Measurements from ENCODE around the gene CELSR2.
"Not testable (repeated sequence)": the region's sequence is repeated elsewhere in the genome, so short reads cannot be mapped to it uniquely, and the experiment has no call there.

Gene CELSR2, protein sequence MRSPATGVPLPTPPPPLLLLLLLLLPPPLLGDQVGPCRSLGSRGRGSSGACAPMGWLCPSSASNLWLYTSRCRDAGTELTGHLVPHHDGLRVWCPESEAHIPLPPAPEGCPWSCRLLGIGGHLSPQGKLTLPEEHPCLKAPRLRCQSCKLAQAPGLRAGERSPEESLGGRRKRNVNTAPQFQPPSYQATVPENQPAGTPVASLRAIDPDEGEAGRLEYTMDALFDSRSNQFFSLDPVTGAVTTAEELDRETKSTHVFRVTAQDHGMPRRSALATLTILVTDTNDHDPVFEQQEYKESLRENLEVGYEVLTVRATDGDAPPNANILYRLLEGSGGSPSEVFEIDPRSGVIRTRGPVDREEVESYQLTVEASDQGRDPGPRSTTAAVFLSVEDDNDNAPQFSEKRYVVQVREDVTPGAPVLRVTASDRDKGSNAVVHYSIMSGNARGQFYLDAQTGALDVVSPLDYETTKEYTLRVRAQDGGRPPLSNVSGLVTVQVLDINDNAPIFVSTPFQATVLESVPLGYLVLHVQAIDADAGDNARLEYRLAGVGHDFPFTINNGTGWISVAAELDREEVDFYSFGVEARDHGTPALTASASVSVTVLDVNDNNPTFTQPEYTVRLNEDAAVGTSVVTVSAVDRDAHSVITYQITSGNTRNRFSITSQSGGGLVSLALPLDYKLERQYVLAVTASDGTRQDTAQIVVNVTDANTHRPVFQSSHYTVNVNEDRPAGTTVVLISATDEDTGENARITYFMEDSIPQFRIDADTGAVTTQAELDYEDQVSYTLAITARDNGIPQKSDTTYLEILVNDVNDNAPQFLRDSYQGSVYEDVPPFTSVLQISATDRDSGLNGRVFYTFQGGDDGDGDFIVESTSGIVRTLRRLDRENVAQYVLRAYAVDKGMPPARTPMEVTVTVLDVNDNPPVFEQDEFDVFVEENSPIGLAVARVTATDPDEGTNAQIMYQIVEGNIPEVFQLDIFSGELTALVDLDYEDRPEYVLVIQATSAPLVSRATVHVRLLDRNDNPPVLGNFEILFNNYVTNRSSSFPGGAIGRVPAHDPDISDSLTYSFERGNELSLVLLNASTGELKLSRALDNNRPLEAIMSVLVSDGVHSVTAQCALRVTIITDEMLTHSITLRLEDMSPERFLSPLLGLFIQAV (N-terminal part only)

DNA sequence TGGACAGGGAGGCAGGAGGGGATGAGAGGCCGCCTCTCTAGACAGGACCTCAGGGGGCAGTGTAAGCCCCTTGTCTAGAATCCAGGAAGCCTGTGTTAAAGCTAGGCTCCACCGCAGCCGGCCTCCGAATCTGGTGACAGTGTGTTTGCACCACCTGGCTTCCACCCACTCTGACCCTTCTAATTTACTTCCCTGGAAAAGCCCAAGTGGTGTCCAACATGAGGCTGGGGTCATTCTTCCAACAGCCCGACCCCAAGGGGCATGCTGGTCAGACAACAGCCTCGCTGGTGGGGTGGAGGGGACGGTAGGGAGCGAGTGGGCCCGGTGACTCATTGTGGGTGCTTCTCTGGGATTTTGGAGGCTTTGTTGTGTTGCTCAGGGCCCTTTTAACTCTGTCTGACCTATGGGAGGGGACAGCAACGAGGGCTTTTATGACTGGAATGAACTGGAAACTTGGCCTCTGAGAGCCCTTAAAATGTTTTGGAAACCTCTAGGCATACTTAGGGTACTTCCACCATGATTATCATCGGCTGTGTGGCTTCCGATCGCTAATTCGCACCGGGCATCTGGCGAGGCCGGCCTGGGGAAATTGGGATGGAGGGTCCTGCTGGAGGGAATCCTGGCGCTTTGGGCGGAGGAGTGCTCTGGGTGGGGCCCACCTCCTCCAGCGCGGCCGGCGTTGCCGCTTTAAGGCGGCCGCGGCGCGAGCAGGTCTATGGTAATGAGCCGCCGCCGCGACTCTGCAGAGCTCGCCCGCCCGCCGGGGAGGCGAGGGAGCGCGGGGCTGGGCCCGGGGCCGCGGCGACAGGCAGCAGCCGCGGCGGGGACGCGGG is at the start of gene CELSR2:
Gene CELSR2, plus strand, starts transcription at position 743 of the 833 bp plus-strand sequence. CDS start 541 bp downstream, outside the sequence.
- DNase-seq, result peak; percentile 65

DNA sequence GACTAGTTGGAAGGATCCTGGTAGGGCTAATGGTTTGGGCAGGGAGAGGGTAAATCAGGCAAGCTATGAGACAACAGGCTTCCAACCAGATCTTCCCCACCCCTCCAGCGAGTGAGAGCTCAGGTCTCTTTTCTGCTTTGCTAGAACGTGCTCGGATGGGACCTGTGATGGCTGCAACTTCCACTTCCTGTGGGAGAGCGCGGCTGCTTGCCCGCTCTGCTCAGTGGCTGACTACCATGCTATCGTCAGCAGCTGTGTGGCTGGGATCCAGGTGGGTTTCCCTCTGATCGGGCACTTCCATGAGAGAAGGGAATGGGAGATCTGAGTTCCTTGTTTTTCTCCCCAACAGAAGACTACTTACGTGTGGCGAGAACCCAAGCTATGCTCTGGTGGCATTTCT is 49.6 kb upstream of the CELSR2 start:
- peak; percentile 18 for DNase-seq

DNA sequence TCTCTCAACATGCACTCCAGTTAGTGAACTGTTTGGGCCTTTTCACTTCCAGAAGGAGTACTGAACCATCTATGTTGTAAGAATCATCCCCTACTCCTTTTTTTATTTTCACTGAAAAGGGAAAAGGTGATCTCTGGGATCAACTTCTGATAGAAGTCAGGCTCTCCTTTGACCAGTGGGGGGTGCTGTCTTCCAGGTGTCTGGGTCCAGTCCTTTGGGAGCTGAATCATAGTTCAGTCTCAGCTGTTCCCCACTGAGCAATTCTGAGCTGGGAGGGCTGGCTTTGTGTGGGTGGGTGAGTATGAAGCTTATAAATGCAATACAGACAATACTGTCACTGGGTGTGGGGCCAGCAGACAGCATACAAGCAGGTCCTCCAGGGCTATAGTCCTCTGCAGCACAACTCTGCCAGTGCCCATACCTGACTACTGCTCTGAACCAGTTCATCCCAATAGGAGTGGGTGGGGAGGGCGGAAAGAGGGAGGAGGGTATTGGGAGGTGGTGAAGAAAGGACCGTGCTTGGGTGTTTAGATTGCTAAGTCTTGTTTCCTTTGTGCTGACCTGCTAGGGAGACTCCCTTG is 48.1 kb upstream of the CELSR2 start:
- DNase-seq, result peak; percentile 85

DNA sequence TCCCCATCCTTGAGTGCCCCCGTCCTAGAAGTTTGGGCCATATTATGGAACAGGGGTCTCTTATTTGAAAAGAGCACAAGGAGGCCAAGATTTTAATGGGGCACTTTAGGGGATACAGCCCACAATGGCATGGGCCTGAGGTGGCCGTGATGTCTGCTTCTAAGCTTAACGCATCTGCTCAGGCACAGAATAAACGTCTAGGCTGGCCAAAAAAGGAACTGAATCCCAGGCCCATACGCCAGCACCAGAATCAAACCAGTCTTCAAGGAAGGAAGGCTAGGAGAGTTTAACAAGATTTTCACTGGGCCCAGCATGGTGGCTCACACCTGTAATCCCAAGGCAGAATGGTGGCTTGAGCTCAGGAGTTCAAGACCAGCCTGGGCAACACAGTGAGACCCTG is 44.9 kb upstream of the CELSR2 start:
- DNase-seq, result peak; percentile 16

DNA sequence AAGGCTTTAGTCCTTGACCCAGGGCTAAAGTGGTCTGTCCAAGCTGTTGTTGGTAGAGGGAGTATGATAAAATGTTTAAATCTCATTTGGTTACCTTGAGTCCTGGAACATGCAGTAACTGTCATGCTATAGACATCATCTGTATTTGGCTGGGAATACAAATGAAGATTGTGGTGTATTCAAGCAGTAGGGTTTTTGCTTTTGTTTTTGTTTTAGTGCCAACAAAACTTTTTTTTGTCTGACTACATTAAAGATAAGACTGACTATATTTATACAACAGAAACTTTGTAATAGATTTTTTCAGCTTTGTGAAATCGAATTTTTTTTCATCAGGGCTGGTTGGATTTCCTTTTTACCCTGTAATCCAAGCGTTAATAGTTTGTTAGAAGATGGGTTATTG is 43.0 kb upstream of the CELSR2 start:
- DNase-seq, result no peak

DNA sequence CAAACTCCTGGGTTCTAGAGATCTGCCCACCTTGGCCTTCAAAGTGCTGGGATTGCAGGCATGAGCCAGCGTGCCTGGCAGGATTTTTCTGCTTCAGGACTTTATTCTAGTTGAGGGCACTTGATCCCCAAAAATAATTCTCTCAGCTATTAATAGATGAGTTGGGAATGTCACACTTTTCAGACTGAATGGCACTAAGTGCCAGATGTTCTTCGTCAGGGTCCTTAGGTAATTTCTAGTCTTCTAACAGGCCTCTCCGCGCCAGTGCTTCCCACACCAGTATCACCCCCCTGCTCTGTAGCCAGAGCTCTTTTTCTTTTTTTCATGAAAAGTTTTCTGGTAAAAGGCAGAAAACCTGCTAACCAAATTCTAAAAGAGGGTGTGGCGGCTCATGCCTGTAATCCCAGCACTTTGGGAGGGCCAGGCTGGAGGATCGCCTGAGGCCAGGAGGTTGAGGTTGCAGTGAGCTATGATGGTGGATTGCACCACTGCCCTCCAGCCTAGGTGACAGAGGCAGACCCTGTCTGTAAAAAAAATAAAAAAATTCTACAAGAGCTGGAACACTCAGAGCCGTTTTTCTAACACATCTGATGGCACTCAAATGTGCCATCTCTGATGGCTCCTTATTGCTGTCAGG is 41.8 kb upstream of the CELSR2 start:
- no peak for DNase-seq

DNA sequence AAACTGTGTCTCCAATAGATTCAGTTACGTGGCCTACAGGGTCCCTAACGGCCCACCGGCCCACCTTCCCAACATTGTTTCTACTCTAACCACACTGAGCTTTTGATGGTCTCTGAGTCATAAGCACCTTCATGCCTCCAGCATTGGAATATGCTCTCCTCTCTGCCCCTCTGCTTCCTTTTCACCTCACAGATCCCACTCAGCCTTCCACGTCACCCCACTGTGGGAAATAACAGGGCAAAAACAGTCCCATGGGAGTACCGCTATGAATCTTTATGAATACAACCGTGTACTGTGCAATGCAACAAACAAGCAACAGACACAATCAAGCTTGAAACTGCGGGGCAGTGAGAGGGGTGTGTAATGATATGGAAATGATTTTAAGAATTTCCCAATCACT is 40.9 kb upstream of the CELSR2 start:
- no peak for DNase-seq

DNA sequence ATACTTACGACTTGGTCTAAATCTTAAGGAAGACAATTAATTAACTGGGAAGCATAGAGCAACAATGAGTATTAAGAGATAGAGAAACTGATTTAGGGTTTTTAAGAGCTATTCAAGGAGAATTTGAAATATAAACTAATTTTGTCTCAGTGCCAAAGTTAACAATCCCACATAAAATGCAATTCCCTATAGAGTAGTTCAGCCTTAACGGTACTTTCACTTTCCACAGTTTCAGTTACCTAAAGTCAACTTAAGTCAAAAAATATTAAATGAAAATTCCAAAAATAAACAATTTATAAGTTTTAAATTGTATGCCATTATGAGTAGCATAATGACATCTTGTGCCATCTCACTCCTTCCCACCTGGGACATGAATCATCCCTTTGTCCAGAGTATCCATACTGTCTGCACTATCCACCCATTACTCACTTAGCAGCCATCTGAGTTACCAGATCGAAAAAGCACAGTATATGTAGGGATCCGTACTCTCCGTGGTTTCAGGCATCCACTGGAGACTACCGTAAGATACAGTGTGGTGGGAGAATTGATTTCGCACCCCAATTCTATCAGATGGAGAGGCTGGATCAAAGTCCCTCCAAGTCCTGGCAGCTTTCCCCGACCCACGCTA is 40.4 kb upstream of the CELSR2 start:
- DNase-seq, result no peak

DNA sequence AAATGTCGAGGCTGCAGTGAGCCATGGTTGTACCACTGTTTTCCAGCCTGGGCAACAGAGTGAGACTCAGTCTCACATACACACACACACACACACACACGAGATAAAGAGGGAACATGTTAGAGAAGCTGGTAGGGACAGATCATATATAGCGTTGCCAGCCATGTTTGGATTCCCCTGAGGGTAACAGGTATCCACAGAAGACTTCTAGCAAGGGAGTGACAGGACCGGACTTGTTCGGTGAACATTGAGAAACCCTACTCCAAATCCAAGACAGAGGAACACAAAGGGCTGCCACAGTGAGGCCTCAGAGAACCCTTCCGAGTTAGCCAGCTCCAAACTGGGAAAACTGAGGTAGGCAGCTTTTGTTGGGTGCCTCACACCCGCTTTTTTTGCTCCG is 39.3 kb upstream of the CELSR2 start:
- no peak for DNase-seq

DNA sequence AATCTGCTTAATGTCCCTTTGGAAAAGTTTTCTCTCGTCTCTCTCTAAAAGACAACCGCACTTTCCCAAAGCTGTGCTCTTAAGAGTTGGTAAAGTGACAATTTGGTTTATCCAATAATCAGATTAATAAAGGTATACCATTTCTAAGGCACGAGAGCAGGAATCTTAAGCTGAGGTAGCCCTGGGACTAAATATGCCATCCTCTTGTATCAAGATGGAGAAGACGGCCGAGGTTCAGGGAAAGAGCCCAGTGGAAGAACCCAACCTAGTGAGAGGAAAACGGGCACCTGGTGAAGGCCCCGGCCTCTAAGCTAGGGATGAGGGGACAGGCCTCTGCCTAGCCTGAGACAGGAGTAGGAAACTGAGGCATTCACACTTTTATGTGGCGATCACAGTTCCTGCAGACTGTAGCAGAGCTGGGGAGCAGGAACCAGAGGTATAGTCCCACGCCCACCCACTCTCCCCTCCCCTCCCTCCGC is 36.0 kb upstream of the CELSR2 start:
- no peak for DNase-seq

DNA sequence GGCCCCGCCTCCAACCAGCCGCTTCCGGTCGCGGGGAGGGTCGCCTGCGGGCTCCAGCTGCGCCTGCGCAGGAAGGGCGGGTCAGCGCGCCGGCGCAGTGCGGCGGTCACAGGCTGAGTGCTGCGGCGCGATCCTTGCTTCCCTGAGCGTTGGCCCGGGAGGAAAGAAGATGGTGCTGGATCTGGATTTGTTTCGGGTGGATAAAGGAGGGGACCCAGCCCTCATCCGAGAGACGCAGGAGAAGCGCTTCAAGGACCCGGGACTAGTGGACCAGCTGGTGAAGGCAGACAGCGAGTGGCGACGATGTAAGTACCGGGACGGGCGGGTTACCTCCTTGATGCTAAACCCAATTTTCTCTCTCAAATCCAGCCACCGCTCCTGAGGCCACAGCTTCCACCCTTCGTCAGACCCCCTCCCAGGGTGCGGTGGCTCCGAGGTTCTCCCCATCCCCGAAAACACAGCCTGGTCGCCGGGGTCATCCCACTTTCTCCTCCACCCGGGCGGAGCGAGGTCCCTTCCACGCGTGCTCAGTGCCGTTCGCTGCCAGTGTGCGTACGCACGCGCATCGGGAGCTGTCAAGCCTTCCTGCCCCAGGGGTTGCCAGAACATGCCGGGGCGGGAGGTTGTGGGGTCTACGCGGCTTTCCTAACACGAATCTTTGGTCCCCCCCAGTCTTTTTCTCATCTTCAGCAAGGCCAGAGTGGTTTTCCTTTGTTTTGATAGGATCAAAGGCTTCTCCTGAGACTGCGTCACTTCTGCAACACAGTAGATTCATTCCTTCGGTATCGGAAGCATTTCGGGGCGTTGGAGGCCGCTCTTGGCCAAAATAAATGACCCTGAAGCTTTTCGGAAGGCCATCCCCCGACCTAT is 35.3 kb upstream of the CELSR2 start, which contains the start of gene SARS1:
Gene SARS1, plus strand, starts transcription at position 95 of the 870 bp plus-strand sequence. Its CDS starts 75 bp downstream, at position 170.
- DNase-seq, result peak; percentile 94

DNA sequence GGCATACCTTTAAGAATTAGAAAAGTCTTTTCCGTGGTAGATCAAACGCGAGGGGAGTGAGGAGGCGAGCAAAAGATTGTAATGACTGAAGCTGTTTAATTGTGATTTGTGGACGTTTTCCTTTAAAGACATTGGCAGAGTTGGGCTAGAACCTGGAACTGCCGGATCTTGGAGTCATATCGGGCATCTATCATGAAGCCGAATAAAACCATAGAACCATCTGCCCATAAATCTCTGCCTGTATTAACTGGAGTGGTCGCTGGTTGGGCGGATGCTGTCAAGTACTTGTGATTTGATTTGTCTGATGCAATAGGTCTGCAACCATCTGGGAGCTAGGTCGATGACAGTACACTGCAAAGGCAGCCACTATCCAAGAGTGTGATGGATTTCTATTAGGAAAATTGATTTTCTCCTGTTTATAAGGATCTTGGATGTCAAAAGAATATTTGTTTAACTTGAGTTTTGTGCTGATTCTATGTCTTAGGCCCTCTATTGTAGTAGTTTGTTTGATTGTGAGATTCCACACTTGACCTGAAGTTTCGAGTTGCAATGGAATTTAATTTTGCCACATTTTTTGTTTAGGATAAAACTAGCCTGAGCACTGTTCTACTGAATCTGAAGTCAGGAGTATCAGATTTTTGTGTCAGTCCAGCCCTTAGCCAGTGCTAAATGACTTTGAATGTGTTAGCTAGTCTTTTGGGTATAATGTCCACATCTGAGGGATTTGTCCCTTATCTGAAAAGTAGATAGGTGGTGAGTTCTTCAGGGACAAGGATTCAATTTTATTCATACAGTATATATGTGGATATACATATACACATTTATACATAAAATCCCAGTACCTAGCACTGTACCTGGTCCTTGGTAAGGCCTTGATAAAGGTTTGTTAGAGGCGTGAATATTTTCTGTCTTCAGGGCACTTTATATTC is 34.4 kb upstream of the CELSR2 start:
- peak; percentile 68 for DNase-seq

DNA sequence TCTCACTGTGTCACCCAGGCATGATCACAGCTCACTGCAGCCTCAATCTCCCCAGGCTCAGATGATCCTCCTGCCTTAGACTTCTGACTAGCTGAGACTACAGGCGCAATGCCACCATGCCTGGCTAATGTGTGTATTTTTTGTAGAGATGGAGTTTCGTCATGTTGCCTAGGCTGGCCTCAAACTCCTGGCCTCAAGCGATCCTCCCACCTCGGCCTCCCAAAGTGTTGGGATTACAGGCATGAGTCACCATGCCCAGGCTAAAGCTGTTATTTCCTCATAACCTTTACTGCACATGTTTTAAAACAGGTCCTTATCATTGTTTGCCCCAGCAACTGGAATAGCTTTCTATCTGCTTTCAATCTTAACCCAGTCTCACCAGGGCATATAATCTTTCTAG is 32.7 kb upstream of the CELSR2 start:
- no peak for DNase-seq

DNA sequence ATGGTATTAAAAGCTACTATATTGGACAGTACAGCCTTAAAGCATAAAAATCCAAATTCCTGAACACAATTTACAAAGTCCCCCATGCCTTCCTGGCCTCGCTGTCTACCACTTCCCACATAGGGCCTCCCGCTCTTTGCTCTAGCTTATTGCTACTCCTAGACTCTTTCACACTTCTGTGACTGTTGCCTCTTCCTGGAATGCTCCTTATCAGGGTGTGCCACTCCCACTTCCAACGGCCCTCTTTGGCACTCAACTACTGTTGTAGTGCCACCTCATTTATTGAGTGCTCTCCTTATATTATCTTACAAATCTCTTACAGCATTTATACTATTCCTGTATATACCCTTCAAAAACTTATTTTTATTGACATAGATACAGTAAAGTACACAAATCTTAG is 30.8 kb upstream of the CELSR2 start:
- DNase-seq, result no peak

DNA sequence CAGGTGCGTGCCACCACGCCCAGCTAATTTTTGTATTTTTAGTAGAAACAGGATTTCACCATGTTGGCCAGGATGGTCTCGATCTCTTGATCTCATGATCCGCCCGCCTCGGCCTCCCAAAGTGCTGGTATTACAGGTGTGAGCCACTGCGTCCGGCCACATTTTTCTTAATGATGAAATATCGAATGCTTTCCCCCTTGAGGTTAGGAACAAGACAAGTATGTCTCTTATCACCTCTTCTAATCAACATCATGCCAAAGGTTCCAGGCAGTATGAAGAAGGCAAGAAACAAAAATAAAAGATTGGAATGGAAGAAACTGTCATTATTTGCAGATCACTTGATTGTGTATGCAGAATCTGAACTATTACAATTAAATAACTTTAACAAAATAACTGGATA is 28.1 kb upstream of the CELSR2 start:
- not testable (repeated sequence) for DNase-seq

DNA sequence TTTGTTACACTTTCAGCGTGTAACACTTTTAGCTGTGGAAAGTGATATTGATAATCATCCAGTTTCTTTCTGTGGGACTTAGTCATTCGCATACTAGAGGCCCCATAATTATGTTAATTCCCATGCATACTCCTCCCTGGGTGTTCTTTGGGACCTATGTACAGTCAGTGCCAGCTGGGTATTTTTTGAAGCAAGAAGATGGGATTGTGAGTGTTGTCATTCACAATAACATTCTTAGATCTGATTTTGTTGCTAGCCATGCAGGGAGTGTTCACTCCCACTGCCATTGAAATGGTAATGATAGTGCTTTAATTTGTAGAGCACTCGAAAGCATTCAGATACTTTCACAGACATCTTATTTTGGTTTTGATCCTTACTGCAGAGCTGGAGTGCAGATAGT is 24.0 kb upstream of the CELSR2 start:
- no peak for DNase-seq

DNA sequence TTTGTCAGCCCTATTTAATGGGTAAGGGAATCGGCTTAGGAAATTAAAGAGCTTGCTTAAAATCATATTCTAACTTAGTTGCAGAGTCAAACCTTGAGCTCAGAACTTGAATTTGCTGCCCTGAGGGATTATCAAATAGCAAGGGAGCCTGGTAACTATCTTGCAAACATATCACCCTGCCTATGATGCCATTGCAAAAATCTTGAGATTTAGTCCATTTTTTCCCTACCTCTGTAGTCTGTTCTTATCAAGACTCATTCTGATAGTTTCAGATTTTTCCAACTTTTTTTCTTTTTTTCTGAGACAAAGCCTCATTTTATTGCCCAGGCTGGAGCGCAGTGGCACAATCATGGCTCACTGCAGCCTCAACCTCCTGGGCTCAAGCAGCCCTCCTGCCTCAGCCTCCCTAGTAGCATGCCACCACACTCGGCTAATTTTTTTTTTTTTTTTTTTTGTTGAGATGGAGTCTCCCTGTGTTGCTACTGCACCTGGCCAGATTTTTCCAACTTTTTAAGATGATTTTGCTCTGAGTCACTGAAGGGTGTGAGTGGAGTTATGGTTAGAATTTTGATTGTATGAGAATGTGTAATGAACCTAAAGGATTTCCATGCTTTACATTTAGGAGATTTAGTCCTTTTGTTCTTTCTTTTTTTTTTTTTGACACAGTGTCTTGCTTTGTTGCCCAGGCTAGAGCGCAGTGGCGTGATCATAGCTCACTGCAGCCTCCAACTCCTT is 23.5 kb upstream of the CELSR2 start:
- no peak for DNase-seq

DNA sequence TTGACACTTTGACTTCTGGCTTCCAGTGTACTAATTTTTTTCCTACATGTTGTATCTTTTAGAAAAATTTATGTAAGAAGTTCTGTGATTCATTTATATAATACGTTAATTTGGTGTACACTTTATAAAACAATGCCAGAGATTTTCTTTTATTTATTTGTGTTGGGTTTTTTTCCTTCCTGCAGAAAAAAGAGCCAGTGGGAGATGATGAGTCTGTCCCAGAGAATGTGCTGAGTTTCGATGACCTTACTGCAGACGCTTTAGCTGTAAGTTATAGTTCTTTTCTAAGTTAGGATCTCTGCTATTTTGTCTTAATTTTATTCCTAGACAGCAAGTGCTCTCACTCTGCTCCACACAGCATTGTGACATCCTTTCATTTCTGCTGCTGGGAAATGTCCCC is 21.2 kb upstream of the CELSR2 start:
- DNase-seq, result no peak
